GM18861 (cell line): Measurements from ENCODE around the gene RUNX2.
"Not testable (repeated sequence)": the region's sequence is repeated elsewhere in the genome, so short reads cannot be mapped to it uniquely, and the experiment has no call there.

ENCODE experiments used
- ATAC-seq: cut with Tn5 transposase; IDR thresholded peaks from one replicate; pipeline ENCODE4 v1.9.1; 2021; ENCODE audit not compliant: unreplicated experiment

RUNX2 gene

GRCh38 chr6:45327956-45328522, at the start of gene RUNX2:
TSS of gene RUNX2 (plus strand) at chr6:45328330. CDS start at chr6:45328727, 397 bp downstream.
- no peak for ATAC-seq

DNA sequence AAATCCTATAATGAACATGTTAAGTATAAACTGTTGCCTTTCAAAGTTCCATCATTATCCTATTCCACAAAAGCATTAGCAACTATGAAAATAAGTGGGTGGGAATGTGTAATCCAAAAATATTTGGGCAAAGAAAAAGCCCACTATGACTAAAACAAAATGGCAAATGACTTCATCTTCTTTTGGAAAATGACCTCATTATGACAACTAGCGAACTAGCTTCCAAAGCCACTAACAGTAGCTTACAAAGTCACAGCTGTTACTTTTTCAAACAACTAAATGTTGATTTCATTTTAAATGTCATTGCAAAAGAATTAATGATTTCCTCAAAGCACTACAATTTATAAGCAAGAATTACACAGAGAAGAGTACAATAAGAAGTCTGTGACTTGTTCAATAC, 49.8 kb upstream of the RUNX2 start:
- no peak for ATAC-seq

- ATAC-seq: not testable (repeated sequence)
These were observed 41.4 kb upstream of the RUNX2 start for GRCh38 chr6:45286707-45287106.

- no peak for ATAC-seq
These were observed 38.2 kb upstream of the RUNX2 start for GRCh38 chr6:45289751-45290514.

DNA sequence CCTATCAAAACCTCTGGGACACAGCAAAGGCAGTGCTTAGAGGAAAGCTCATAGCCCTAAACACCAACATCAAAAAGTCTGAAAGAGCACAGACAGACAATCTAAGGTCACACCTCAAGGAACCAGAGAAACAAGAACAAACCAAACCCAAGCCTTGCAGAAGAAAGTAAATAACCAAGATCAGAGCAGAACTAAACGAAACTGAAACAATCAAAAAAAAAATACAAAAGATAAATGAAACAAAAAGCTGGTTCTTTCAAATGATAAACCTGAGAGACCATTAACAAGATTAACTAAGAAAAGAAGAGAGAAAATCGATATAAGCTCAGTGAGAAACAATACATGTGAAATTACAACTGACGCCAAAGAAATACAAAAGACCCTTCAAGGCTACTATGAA, 34.8 kb upstream of the RUNX2 start:
- ATAC-seq: no peak

DNA sequence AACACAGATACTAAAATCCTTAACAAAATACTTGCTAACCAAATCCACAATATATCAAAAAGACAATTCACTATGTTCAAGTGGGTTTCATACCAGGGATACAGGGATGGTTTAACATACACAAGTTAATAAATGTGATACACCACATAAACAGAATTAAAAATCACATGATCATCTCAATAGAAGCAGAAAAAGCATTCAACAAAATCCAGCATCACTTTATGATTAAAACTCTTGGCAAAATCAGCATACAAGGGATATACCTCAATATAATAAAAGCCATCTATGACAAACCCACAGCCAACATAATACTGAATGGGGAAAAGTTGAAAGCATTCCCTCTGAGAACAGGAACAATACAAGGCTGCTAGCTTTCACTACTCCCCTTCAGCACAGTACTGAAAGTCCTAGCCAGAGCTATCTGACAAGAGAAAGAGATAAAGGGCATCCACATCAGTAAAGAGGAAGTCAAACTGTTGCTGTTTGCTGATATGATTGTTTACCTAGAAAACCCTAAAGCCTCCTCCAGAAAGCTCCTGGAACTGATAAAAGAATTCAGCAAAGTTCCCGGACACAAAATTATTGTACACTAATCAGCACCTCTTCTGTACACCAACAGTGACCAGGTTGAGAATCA, 33.9 kb upstream of the RUNX2 start:
- ATAC-seq: not testable (repeated sequence)

GRCh38 chr6:45297320-45297719, 30.8 kb upstream of the RUNX2 start:
- ATAC-seq: no peak

DNA sequence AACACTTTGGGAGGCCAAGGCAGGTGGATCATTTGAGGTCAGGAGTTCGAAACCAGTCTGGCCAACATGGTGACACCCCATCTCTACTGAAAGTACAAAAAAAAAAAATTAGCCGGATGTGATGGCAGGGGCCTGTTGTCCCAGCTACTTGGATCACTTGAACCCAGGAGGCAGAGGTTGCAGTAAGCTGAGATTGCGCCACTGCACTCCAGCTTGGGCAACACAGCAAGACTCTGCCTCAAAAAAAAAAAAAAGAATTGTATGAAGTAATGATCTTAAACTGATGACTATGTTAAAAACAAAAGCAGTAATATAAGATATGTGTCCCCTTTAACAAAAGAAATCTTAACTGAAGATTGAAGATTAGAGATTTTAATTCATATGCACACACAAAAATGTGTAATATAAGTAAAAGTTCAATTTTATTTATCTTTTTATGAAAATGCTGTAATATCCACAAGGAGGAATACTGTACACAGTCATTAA, 29.0 kb upstream of the RUNX2 start:
- ATAC-seq: no peak

DNA sequence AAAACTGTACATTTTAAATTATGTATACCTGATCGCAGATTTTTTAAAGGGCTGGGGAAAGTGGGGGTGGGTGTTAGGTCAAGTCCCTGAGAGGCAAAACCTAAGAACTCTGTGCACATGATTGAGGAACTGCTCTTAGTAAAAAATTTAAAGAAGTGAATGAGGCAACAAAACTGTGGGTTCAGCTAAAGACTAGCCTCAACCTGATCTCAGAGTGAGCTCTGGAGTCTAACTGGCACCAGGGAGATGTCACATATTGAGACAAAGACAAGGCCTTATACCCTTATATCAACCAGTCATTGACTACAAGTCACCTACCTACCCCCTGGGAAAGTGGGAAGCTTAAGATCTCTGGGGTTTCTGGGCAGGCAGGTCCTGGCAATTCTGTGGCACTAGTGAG, 27.4 kb upstream of the RUNX2 start:
- ATAC-seq: no peak

- ATAC-seq: no peak
These were observed 26.6 kb upstream of the RUNX2 start for GRCh38 chr6:45301348-45302142.

DNA sequence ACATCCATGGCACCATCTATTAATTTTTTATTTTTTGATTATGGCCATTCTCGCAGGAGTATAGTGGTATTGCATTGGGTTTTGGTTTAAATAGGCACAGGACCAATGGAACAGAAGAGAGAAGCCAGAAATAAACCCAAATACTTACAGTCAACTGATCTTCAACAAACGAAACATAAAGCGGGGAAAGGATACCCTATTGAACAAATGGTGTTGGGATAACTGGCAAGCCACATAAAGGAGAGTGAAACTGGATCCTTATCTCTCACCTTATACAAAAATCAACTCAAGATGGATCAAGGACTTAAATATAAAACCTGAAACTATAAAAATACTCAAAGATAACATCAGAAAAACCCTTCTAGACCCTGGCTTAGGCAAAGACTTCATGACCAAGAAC, 25.3 kb upstream of the RUNX2 start:
- no peak for ATAC-seq

DNA sequence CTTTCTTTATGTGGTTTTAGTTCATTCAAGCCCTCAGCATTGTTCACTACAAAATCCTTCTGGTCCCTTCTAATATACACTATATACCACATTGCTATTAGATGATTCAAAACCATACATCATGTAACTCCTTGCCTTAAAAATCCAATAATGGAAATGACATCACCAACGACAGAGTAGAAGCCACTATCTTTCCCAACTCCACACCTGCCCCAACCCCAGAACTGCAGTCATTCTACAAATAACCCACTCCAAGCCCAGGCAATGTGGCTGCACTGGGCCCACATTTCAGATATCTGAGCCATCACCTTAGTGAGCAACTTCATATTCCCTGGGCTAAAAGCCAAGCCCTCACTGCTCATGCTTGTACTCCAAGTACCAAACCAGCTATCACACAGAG, 22.6 kb upstream of the RUNX2 start:
- no peak for ATAC-seq

DNA sequence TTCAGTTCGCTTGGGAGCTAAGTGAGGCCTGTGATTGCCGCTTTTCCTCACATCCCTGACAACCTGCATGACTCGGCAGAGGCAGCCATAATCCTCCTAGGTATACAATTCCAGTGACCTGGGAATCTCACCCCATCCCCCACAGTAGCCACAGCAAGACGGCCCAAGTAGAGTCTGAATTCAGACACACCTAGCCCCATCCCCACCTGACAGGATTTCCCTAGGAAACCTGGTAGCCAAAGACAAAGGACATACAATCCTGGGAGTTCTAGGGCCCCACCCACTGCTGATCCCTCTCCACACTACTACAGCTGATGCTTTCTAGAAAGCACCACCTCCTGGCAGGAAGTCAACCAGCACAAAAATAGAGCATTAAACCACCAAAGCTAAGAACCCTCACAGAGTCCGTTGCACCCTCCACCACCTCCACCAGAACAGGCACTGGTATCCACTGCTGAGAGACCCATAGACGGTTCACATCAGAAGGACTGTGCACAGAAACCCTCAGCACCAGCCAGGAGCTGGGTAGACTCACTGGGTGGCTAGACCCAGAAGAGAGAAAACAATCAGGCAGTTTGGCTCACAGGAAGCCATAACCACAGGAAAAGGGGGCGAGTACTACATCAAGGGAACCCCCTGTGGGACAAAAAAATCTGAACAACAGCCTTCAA, 17.9 kb upstream of the RUNX2 start:
- ATAC-seq: no peak

DNA sequence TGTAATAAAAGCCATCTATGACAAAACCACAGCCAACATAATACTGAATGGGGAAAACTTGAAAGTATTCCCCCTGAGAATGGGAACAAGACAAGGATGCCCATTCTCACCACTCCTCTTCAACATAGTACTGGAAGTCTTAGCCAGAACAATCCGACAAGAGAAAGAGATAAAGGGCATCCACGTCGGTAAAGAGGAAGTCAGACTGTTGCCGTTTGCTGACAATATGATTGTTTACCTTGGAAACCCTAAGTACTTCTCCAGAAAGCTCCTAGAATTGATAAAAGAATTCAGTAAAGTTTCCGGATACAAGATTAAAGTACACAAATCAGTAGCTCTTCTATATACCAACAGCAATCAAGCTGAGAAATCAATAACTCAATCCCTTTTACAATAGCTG, 14.0 kb upstream of the RUNX2 start:
- ATAC-seq: no peak

GRCh38 chr6:45320349-45320748, 7.8 kb upstream of the RUNX2 start:
- no peak for ATAC-seq

DNA sequence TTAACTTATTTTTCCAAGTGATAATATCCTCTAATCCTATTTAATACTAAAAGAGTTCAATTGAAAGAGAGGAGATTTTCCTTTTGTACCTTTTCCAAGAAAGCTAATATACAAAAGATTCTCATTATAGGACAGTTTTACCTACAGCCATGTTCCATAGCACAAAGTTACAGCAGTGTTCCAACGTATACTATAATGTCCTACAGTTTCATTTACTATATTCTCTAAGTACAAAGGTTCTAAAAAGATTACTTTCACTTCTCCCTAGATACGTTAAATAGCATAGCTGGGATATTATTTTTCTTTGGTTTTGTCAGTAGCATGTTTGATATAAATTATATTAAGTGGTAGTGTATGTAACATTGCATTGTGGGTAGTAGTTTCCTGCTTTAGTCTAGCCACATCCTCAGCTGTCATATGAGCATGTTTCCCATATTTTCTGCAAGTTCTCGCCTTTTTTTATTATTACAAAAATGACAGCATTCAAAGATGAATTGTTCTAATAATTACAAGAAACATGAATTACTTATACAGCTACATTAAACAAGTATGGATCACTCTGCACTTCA, 4.4 kb upstream of the RUNX2 start:
- ATAC-seq: no peak

GRCh38 chr6:45326698-45327417, 1.3 kb upstream of the RUNX2 start:
- ATAC-seq: no peak

GRCh38 chr6:45328523-45328922, 393 bp downstream of the RUNX2 start:
- no peak for ATAC-seq

DNA sequence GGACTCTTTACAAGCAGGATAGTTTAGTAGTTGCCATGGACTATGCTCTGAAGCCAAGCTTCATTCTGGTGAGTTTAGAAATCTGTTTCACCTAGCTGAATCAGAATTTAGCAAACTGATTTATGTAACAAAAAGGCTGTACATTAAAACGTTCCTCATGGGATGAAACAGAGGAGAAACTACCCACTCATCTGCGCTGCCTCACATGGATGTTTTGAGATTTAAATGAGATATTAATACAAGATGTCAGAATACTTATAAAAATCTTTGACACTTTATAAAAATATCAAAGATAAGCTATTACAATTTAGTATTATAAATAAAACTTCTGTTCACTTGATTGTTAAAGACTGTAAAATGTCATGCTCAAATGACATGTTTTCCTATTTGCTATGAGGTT, 16.8 kb downstream of the RUNX2 start:
- ATAC-seq: no peak

- ATAC-seq: no peak
These were observed 22.1 kb downstream of the RUNX2 start for GRCh38 chr6:45350186-45350710.
